GM19193 (cell line): ENCODE results near the gene SDE2.

ENCODE experiments used
- POLR2A ChIP-seq: IDR thresholded peaks from 4 replicates; pipeline ENCODE4 v1.6.1; 2011; ENCODE audit not compliant: insufficient read depth, insufficient read length; ENCODE audit errors: extremely low read depth

SDE2 gene

DNA sequence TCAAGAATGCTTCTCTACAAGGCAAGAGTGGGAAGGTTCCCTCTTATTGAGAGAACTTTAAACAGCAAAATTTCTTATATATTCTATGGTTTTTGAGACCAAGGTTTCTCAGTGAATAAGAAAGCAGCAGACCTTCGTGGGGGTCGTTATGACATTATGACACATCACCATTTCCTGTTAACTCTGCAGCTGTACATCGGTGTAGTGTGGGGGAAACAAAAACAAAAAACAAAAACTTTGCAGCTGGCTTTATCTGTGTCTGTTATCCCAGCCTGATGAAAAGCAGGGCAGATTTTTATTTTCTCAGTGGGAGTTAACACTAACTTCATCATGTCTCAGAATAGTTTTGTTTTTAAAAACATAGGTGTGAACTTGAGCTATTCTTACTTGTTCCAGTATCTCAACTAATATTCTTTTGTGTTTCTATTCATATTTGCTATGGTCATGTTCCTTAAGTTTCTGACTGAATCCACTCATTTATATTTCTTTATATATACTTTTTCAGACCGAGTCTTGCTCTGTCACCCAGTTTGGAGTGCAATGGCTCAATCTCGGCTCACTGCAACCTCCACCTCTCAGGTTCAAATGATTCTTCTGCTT lies 2.1 kb downstream of the SDE2 start:
- no peak for TF ChIP-seq POLR2A

DNA sequence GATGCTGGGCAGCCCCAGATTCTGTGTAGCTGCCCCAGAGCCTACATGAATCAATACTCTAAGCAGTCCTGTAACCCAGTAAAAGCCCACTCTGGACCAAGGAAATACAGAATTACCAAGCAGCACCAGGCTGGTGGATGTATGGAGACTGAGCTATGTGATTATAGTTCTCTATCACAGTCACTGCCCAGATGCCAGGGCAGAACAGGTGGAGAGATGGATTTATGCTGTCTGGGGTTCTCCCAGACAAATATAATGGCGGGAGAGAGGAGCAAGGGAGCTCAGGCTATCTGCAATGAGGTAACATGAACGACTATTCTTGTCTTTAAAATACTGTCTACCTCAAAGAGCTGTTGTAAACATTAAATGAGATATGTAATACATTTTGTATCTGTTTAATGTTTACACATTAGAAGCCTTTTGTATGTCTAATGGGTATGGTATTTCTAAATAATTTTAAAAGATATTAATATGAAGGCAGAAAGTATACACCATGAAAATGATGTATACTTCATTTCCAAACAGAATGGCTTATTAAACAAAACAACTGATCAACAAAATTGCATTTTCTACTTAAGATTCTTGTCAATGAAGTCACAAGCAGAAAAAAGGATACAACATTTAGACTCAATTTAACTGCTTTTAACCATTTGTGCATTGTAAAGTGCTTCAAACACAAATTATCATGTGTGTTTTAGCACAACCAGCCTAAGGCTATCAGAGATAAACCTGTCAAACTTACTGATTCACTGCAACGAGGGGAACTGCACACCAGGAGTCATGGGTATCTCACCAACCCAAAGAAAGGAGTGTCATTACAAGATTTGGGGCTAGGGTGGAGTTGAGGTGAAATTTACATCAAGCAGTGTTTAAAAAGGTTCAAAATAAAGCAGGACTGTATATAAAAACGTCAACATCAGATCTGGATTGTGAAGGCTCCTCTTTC lies 3.0 kb downstream of the SDE2 start:
- no peak for TF ChIP-seq POLR2A

GRCh38 chr1:225990705-225991464 lies 8.3 kb downstream of the SDE2 start:
- no peak for TF ChIP-seq POLR2A

- TF ChIP-seq POLR2A: no peak
Observed at GRCh38 chr1:225987491-225988316, 11.4 kb downstream of the SDE2 start.

DNA sequence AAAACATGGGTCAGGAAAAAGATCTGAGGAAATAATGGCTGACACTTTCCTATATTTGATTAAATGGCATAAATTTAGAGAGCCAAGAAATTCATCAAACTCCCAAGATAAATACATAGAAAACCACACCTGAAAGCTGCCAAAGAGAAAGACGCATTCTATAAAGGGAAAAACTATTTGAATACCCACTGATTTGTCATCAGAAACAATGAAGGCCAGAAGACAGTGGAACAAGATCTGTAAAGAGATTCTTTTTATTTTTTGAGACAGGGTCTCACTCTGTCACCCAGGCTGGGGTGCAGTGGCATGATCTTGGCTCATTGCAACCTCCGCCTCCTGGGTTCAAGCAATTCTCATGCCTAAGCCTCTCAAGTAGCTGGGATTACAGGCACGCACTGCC lies 17.4 kb downstream of the SDE2 start:
- no peak for TF ChIP-seq POLR2A

DNA sequence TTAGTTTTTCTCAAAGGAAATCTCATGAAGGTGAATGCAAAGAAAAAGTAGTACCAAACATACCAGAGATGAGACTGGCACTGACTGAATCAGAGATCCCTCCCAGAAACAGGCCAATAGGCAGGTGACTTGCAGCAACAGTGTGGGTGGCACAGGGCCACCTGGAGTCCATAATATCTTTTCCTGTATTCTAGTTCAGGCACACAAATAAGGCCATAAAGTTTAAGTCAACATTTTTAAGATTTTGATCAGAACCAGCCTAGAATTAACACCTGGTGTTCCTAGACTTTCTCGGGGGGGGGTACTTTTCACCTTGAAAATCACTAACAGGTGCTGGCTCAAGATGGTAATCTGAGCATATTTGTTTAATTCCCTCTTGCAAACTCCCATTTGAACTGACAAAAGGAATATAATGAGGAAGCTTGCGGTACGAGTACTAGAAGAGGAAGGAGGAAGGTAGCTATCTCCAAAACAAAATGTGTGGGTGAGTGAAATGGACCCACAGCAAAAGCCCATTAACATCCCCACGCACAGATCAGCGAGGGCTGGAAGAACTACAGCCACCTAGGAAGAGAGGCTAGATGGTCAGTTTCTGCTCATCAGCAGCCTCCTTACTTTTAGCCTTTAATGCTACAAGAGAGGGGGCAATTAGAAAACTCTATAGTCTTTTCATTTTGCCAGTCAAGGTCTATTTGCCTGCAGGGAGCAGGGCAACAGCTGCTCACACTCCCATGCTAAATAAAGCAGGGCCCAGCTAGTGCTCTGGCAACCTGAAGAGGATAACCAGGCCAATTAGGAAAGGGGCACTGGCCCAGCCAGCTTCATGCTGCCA lies 18.9 kb downstream of the SDE2 start:
- TF ChIP-seq POLR2A: no peak

GRCh38 chr1:225979421-225979820 lies 19.7 kb downstream of the SDE2 start:
- no peak for TF ChIP-seq POLR2A

- TF ChIP-seq POLR2A: no peak
Observed at GRCh38 chr1:225977937-225978748, 21.0 kb downstream of the SDE2 start.

DNA sequence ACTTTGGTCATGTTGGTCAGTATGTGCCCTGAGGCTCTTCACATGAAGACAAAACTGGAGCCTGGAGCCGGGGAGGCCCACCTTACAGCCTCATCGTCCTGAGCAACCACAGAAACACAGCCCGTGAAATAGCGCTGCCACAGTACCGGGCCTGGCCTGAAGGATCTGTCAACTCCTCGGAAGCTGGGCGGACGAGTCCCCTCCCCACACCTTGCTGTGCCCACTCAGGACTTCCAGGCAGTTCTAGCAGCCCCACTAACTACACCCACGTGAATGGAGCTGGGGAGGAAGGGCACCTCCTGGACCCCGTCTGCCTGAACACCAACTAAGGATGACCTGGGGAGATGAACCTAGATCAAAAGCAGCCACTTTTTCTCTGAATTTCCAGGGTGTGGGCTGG lies 24.7 kb downstream of the SDE2 start:
- TF ChIP-seq POLR2A: no peak

DNA sequence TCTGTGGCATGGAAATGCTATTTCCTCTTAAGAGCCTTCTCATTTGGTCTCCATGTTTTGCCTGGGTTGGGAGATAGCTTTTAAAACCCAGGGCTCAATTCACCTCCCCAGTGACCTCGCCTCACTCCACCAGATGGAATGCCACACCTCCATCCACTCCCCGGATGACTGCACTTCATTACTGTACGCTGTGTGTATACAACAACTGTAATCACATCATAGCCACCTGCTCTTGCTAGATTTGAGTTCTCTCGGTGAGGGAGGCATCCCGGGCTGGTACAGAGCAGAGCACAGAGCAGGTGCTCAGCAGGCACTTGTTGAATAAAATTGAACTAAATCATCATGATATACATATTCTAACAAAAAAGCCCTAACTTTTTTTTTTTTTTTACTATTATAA lies 26.0 kb downstream of the SDE2 start:
- no peak for TF ChIP-seq POLR2A

DNA sequence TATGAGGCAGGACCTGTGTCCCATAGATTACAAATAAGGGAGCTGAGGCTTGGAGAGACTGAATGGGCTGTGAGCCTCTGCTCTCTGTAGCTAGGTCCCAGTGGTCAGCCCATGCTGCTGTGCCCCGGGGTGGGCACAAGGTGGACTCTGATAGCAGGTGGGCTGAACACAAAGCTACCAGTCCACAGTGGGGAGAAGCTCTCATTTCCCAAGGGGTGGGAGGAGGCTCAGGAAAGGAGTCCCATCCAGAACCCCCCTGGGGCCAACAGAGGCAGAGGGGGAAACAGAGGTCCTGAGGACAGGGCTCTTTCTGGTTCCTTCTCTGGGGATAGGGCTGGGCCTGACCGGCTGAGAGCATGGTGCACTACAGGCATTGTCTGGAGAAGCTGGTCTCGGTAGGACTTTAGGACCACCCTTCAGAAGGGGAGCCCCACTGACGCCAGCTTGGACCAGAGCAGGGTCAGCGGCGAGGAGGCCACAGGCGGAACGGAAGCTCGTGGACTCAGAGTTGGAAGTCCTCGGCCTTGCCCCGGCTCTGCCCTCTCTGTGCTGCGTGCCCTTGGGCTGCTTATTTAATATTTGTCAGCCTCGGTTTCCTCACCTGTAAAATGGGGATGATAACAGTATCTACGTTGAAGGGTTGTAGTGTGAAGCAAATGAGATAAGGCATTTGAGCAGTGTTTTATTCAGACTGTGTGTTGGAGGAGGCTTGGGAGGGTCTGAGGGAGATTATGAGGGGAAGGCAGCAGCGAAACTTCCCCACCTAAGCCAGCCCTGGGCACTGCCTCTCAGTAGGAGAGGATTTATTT lies 26.6 kb downstream of the SDE2 start:
- TF ChIP-seq POLR2A: no peak

DNA sequence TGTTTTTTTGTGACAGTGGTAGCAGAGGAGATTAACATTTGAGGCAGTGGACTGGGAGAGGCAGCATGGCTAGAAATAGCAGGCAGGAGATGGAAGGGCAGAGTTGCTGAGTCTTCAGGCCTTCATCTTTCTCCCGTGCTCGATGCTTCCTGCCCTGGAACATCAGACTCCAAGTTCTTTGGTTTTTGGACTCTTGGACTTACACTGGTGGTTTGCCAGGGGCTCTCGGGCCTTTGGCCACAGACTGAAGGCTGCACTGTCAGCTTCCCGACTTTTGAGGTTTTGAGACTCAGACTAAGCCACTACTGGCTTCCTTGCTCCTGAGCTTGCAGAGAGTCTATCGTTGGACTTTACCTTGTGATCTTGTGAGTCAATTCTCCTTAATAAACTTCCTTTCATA lies 33.9 kb downstream of the SDE2 start:
- no peak for TF ChIP-seq POLR2A

DNA sequence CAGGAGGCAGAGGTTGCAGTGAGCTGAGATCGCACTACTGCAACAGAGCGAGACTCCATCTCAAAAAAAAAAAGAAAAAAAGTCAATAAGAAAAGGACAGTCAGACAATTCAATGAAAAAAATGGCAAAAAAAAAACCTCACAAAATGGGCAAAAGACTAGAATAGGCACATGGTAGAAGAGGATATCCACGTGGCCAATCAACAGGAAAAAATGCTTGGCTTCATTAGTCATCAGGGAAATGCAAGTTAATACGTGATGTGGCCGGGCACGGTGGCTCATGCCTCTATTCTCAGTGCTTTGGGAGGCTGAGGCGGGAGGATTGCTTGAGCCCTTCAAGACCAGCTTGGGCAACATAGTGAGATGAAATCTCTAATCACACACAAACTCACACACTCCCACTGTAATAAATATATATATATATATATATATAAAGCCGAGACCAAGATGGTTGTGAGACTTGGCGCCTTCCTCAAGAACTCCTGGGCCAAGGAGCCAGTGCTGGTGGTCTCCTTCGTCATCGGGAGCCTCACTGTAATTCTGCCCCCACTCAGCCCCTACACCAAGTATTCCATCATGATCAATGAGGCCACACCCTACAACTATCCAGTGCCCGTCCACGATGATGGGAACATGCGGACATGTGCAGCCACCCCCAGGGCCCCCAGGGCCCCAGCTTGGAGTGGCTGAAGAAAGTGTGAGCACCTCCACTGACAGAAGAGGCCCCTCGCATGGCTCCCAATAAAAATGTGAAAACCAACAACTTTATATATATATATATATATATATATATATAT lies 35.2 kb downstream of the SDE2 start:
- no peak for TF ChIP-seq POLR2A
